GM19467 (cell line): ENCODE data around the gene CLEC10A.

Experiments used
- ATAC-seq: cut with Tn5 transposase; IDR thresholded peaks from one replicate; pipeline ENCODE4 v1.9.1; 2021; ENCODE audit warnings: mild to moderate bottlenecking, moderate library complexity; ENCODE audit not compliant: unreplicated experiment

CLEC10A gene

GRCh38 chr17:7042501-7043181 is 37.4 kb downstream of the CLEC10A start:
- ATAC-seq, result no peak

- no peak for ATAC-seq
These were observed 38.2 kb downstream of the CLEC10A start for GRCh38 chr17:7041607-7042500.

- no peak for ATAC-seq
These were observed 40.2 kb downstream of the CLEC10A start for GRCh38 chr17:7039832-7040231.

GRCh38 chr17:7038025-7038862 is 41.8 kb downstream of the CLEC10A start:
- no peak for ATAC-seq

GRCh38 chr17:7035591-7036368 is 44.3 kb downstream of the CLEC10A start, which contains the start of gene SLC16A13:
SLC16A13 (plus strand) TSS chr17:7036015; CDS start chr17:7036383, 368 bp downstream.
- ATAC-seq, result peak; percentile 86

- no peak for ATAC-seq
These were observed 45.0 kb downstream of the CLEC10A start for GRCh38 chr17:7034955-7035590.

- no peak for ATAC-seq
These were observed 50.4 kb downstream of the CLEC10A start for GRCh38 chr17:7029659-7030058.

- no peak for ATAC-seq
These were observed 51.0 kb downstream of the CLEC10A start for GRCh38 chr17:7029096-7029495.

- ATAC-seq, result no peak
These were observed 52.7 kb downstream of the CLEC10A start for GRCh38 chr17:7027335-7027734.

GRCh38 chr17:7026471-7027115 is 53.5 kb downstream of the CLEC10A start:
- no peak for ATAC-seq

- no peak for ATAC-seq
These were observed 54.8 kb downstream of the CLEC10A start for GRCh38 chr17:7025245-7025644.
